ENCODE results near the gene TRMT61A. TPM values are rescaled to one million over a fixed set of nuclear protein-coding genes. Genes with fewer than 3 reads are reported as not detected.

Gene TRMT61A
- total and polyA plus RNA-seq, 2 donors from 2014 or later: 11.9 to 16.0 TPM

- Histone ChIP-seq H3K4me3 (ENCODE audit: low read length in 3 of 3) (no peak overlapping the region), H3K27me3 (ENCODE audit: control insufficient read depth, insufficient read depth, low read length) (no peaks in the 10 kb centered on the region), H3K9me3 (ENCODE audit: control insufficient read depth in 2 of 3, insufficient read depth in 1 of 3, low read length in 3 of 3) (no peaks in the 10 kb centered on the region), H3K4me1 (ENCODE audit: control insufficient read depth in 2 of 3, insufficient read depth in 2 of 3, low read depth in 1 of 3, low read length in 3 of 3) (no peaks in the 10 kb centered on the region), H3K9ac (ENCODE audit: low read length in 3 of 3) (no peak overlapping the region), H3K27ac (ENCODE audit: low read depth in 2 of 2, low read length in 2 of 2) (no peak overlapping the region), H3K36me3 (ENCODE audit: control insufficient read depth in 2 of 3, insufficient read depth in 3 of 3, low read length in 3 of 3) (peaks cover 4 to 41% (median 26%) of the 10 kb centered on the region in 3 donors)
- FAIRE-seq (no peak), DNase-seq (no peak)
- no peak for TF ChIP-seq CTCF (IDR thresholded peaks at IDR 0.05; ENCODE audit: borderline replicate concordance, extremely low read depth, insufficient read depth)
- intact Hi-C loops (cut with DNase I): no loop called here
These were observed 37.3 kb upstream of the TRMT61A start for GRCh38 chr14:103491691-103492090.

GRCh38 chr14:103492156-103492925, 36.7 kb upstream of the TRMT61A start:
- TF ChIP-seq CTCF (IDR thresholded peaks at IDR 0.05; ENCODE audit: borderline replicate concordance, extremely low read depth, insufficient read depth): no peak
- no peaks in the 10 kb centered on the region for H3K9me3 ChIP-seq (ENCODE audit: control insufficient read depth in 2 of 3, insufficient read depth in 1 of 3, low read length in 3 of 3)
- no peak overlapping the region for H3K4me3 ChIP-seq (ENCODE audit: low read length in 3 of 3)
- no peak for DNase-seq
- no peaks in the 10 kb centered on the region for H3K27me3 ChIP-seq (ENCODE audit: control insufficient read depth, insufficient read depth, low read length)
- intact Hi-C loops (cut with DNase I): no loop called here
- H3K4me1 ChIP-seq (ENCODE audit: control insufficient read depth in 2 of 3, insufficient read depth in 2 of 3, low read depth in 1 of 3, low read length in 3 of 3): no peaks in the 10 kb centered on the region
- H3K9ac ChIP-seq (ENCODE audit: low read length in 3 of 3): no peak overlapping the region
- H3K36me3 ChIP-seq (ENCODE audit: control insufficient read depth in 2 of 3, insufficient read depth in 3 of 3, low read length in 3 of 3): peaks cover 4 to 39% (median 25%) of the 10 kb centered on the region in 3 donors
- no peak overlapping the region for H3K27ac ChIP-seq (ENCODE audit: low read depth in 2 of 2, low read length in 2 of 2)
- no peak for FAIRE-seq

- no peaks in the 10 kb centered on the region for H3K9me3 ChIP-seq (ENCODE audit: control insufficient read depth in 2 of 3, insufficient read depth in 1 of 3, low read length in 3 of 3)
- H3K4me1 ChIP-seq (ENCODE audit: control insufficient read depth in 2 of 3, insufficient read depth in 2 of 3, low read depth in 1 of 3, low read length in 3 of 3): peaks cover 0 to 7% (median 5%) of the 10 kb centered on the region in 3 donors
- H3K36me3 ChIP-seq (ENCODE audit: control insufficient read depth in 2 of 3, insufficient read depth in 3 of 3, low read length in 3 of 3): peaks cover 4 to 38% (median 22%) of the 10 kb centered on the region in 3 donors
- no peak overlapping the region for H3K4me3 ChIP-seq (ENCODE audit: low read length in 3 of 3)
- H3K27me3 ChIP-seq (ENCODE audit: control insufficient read depth, insufficient read depth, low read length): no peaks in the 10 kb centered on the region
- DNase-seq: no peak
- no peak for TF ChIP-seq CTCF (IDR thresholded peaks at IDR 0.05; ENCODE audit: borderline replicate concordance, extremely low read depth, insufficient read depth)
- intact Hi-C loops (cut with DNase I): no loop called here
- H3K9ac ChIP-seq (ENCODE audit: low read length in 3 of 3): no peak overlapping the region
- no peak overlapping the region for H3K27ac ChIP-seq (ENCODE audit: low read depth in 2 of 2, low read length in 2 of 2)
- FAIRE-seq: no peak
These were observed 33.1 kb upstream of the TRMT61A start for GRCh38 chr14:103495854-103496253.

All from kidney (tissue), 14 donors.